GM13976 (cell line): ENCODE data around the gene GMIP.
A peak's percentile ranks its signal among the peaks of the same experiment; 100 is the strongest.

Source experiments
- DNase-seq: peaks from one replicate; pipeline ENCODE4 v3.0.0; 2012; ENCODE audit warnings: low spot score
- in situ Hi-C: fragments of 300-500 bp; cut with MboI; formaldehyde crosslinking; loops from one replicate; pipeline ENCODE4 v1.12.0; 2022; ENCODE audit warnings: low sequenced_read_pairs, mixed read lengths, inconsistent platforms; ENCODE audit not compliant: unreplicated experiment
- TF ChIP-seq, protein P1 (sequence below): IDR thresholded peaks from 2 replicates; pipeline ENCODE4 v1.5.1; 2012; ENCODE audit warnings: borderline replicate concordance, mild to moderate bottlenecking; ENCODE audit not compliant: insufficient read depth; ENCODE audit errors: extremely low read depth, missing control alignments, control extremely low read depth

GMIP gene

DNA sequence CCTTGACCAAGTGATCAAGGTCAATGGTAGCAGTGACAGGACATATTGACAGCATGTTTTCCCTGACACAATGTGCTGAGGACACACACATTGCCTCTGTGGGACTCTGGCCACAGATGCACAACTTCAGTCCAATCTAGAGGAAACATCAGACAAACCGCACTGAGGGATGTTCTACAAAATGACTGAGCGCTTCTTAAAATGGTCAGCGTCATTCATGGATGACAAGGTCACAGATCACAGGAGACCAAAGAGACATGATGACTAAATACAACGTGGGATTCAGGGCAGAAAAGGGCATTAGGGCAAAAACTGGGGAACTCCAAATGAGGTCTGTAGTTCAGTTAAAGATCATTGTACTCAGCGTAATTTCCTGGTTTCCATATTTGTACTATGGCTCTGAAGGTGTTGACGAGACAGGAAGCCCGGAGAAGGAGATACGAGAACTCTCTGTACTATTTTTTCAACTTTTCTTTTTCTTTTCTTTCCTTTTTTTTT, 45.6 kb downstream of the GMIP start:
- TF ChIP-seq, protein P1, sequence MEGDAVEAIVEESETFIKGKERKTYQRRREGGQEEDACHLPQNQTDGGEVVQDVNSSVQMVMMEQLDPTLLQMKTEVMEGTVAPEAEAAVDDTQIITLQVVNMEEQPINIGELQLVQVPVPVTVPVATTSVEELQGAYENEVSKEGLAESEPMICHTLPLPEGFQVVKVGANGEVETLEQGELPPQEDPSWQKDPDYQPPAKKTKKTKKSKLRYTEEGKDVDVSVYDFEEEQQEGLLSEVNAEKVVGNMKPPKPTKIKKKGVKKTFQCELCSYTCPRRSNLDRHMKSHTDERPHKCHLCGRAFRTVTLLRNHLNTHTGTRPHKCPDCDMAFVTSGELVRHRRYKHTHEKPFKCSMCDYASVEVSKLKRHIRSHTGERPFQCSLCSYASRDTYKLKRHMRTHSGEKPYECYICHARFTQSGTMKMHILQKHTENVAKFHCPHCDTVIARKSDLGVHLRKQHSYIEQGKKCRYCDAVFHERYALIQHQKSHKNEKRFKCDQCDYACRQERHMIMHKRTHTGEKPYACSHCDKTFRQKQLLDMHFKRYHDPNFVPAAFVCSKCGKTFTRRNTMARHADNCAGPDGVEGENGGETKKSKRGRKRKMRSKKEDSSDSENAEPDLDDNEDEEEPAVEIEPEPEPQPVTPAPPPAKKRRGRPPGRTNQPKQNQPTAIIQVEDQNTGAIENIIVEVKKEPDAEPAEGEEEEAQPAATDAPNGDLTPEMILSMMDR: no peak
- peak; percentile 74 for DNase-seq
- in situ Hi-C loops: no loop called here

DNA sequence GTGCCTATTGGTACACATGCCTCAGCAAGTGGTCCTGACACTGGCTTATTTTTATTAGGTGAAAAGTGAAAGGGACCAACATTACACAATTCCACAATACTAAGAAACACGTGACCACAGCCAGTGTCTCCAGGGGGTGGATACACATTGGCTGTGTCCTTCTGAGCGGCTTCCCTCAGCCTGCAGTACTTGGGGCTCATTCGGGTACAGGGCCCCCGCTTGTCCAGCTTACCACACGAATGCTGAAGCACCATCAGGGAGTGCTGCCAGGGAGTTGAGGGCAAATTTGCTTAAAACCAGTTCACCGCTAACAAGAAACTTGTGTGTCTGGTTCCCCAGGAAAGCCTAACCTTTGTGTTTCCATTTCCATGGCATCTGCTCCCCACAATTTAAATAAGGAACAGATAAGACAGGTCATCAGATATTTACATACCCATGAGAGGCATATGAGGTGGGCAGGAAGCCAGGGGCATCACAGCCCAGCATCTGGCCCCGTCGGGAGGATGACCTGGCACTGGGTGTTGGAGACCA, 48.2 kb downstream of the GMIP start:
- in situ Hi-C loops: no loop called here
- DNase-seq: no peak
- TF ChIP-seq, protein P1: no peak

DNA sequence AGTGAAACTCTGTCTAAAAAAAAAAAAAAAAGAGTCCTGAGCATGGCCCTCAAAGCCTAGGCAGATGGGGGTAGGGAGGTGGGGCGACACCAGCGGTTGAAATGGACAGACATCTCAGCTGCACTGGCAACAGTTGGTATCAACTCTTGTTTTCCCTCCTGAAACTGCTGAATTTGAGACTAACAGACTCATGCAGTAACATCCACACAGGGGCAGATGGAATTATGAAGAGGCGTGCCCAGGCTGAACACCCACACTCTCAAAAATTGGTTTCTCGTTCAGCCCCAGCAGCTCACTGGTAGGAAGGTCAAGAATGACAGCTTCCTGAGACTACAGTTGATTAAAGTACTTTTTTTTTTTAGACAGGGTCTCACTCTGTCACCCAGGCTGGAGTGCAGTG, 49.1 kb downstream of the GMIP start:
- peak; percentile 27 for DNase-seq
- TF ChIP-seq, protein P1: no peak
- in situ Hi-C loops: no loop called here

DNA sequence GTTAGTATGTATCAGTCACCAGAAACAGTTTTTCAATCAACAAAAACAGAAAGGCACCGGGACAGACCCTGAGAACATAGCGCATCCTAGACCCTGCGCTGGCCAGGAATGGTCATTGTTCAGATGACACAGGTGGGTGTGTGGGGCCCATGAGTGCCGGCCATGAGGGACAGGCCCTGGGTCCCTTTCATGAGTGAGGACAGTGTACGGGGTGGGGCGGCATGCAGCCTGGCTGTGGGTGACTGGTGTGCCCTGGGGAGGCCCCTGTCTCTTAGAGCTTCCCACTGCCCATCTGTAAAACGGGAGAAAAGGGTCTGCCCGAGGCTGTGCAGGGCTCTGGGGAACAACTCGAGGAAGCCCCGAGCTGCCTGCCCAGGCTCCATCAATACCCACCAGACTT, 50.8 kb downstream of the GMIP start:
- no peak for DNase-seq
- in situ Hi-C loops: no loop called here
- TF ChIP-seq, protein P1: no peak

DNA sequence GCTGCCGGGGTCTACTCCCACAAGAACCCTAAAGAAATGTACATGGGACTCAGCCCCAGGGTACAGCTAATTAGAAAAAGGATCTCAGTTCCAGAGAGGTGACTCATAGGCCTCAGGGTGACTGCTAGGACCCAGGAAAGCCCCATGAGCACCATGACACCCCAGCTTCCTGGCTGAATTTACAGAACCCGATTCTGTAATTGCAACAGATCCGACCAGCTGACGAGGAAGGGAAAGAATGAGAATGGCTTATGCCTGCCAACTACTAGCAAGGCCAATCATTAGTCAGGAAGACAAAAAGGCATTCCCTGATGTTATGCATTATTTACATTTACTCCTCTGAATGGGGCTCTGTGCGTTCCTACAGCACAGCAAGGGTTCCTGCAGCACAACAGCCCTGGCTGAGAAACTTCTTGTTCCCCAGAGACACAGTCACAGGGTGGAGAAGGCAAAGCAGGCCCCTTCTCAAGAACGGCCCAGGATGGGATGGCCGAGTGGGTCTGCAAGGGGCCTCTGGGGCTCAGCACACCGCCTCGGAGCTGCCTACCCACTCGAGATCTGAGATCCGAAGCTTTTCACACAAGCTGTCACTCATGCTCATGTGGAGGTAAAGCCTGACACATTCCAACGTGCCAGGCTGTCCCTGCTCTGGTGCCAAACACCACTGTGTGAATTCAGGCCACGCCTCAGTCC, 52.2 kb downstream of the GMIP start:
- in situ Hi-C loops: no loop called here
- TF ChIP-seq, protein P1: no peak
- DNase-seq: peak; percentile 85

DNA sequence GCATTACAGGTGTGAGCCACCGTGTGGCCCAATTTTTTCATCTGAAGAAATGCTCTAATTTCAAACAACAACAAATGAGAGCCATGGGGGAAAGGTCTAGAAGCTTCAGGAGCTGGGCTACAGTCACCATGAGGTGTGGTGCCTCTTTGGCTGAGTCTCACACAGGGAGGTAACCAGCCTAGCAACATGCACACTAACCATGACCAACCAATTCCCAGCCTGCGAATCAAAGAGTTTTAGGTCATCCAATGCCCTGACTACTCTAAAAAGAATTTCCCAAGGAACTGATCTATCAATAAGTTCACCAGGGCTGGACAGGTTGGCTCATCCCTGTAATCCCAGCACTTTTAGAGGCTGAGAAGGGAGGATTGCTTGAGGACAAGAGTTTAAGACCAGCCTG, 54.9 kb downstream of the GMIP start:
- in situ Hi-C loops: no loop called here
- TF ChIP-seq, protein P1: no peak
- no peak for DNase-seq
